Cardiac fibroblast (primary cell): ENCODE data around the gene IMMP1L.

Experiments used
- DNase-seq, 2 donors: peaks; one replicate each; pipeline versions ENCODE4 v3.0.0 to v3.0.0-alpha.2; 2010; ENCODE audit warnings: low read depth in 2 of 2
- H3K4me3 ChIP-seq, 2 donors: replicated peaks in 1 of 2; 1 replicate in 1 of 2; 2 replicates in 1 of 2; pipeline ENCODE4 v1.5.1; 2011; ENCODE audit warnings: low read depth in 2 of 2, low read length in 2 of 2, mild to moderate bottlenecking in 2 of 2, moderate library complexity in 1 of 2
- CTCF ChIP-seq: IDR thresholded peaks from one replicate; pipeline ENCODE4 v1.5.1; 2011; ENCODE audit warnings: low read depth, mild to moderate bottlenecking, low read length, inconsistent platforms

The IMMP1L gene

GRCh38 chr11:31479066-31479465 lies 30.4 kb downstream of the IMMP1L start:
- no peak for TF ChIP-seq CTCF
- H3K4me3 ChIP-seq, result no peak overlapping the region
- no peak for DNase-seq

GRCh38 chr11:31478223-31478590 lies 31.2 kb downstream of the IMMP1L start:
- no peak overlapping the region for H3K4me3 ChIP-seq

GRCh38 chr11:31477528-31478222 lies 31.7 kb downstream of the IMMP1L start:
- no peak for DNase-seq
- no peak for TF ChIP-seq CTCF
- H3K4me3 ChIP-seq, result no peak overlapping the region

More at GRCh38 chr11:31478223-31478590, 31.2 kb downstream of the IMMP1L start:
- no peak for DNase-seq
- no peak for TF ChIP-seq CTCF

GRCh38 chr11:31474083-31474482 lies 35.3 kb downstream of the IMMP1L start:
- DNase-seq, result no peak
- H3K4me3 ChIP-seq, result no peak overlapping the region
- no peak for TF ChIP-seq CTCF

- no peak for DNase-seq
- H3K4me3 ChIP-seq, result no peak overlapping the region
- no peak for TF ChIP-seq CTCF
Measured at GRCh38 chr11:31464436-31464835, 45.0 kb downstream of the IMMP1L start.

GRCh38 chr11:31455177-31455576 lies 54.2 kb downstream of the IMMP1L start:
- no peak for DNase-seq
- TF ChIP-seq CTCF, result no peak
- no peak overlapping the region for H3K4me3 ChIP-seq

- no peak for DNase-seq
- no peak for TF ChIP-seq CTCF
- no peak overlapping the region for H3K4me3 ChIP-seq
Measured at GRCh38 chr11:31450841-31451240, 58.6 kb downstream of the IMMP1L start.
